Measurements from ENCODE around the gene NCEH1.

Gene NCEH1

GRCh38 chr3:172643506-172644179 is 67.2 kb downstream of the NCEH1 start:
- DNase-seq, result no peak

DNA sequence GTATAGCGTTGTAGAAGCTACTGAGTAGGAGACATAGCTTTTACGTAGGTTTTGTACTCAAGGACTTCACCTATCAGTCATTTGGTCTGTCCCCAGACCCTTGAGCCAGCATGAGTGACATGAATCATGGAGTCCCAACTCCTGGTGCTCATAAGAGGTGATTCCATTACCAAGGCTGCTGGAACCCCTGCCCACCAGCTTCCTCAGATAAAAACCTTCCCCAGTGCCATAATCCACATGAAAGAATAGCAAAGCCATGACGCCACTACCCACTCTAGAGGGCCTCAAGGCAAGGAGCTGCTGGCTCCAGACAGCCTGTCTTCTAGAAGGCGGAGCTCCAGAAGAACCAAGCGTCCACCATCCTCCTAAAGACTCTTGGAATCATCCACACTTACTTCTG is 69.6 kb downstream of the NCEH1 start:
- DNase-seq, result no peak

DNA sequence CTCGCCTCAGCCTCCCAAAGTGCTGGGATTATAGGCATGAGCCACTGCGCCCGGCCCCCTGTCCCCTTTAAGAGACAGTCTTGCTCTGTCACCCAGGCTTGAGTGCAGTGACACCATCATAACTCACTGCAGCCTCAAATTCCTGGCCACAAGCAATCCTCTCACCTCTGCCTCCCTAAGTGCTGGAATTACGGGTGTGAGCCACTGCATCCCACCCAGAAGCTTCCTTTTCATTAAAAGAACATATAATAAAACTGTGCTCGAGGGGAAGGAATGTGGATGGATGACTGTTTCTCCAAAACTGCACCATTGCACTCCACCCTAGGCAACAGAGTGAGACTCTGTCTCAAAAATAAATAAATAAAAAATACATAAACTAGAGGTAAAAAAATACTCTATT is 70.1 kb downstream of the NCEH1 start:
- DNase-seq, result no peak

- DNase-seq, result peak in 1 of 2 donors; percentile 17
Observed at GRCh38 chr3:172635588-172635987, 75.3 kb downstream of the NCEH1 start.

DNA sequence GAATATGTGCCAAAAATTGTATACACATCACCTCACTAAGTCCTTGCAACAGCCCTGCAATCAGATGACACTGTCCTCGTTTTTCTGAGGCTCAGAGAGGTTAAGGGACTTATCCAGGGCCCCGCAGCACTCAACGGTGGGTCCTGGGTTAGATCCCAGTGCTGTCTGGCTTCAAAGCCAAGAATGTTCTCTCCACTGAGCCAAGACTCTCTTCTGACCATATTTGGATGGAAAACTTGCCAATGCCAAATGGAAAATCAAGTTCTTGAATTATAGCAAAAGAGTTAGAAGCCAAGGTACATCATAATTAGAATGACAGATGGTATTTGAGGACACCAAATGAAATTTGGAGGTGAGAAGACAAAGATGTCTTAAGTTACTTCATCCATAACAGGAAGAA is 75.9 kb downstream of the NCEH1 start:
- DNase-seq, result no peak

GRCh38 chr3:172630316-172630715 is 80.6 kb downstream of the NCEH1 start:
- DNase-seq, result no peak

DNA sequence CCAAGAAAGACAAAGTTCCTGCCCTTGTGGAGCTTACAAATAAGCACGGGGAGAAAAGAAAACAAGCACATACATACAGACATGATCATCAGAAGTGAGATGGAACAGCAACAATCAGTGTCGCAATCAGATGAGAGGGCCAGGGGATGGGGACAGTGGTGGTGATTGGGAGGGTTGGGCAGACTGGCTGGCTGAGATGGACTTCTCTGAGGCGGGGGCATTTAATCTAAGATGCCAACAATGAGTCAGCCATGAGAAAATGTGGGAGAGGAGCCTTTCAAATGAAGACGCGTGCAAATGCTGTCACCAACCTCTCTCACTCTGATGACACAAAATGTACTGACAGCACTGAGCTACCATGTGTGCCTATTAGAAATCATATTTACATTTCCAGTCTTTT is 81.4 kb downstream of the NCEH1 start:
- DNase-seq, result no peak

DNA sequence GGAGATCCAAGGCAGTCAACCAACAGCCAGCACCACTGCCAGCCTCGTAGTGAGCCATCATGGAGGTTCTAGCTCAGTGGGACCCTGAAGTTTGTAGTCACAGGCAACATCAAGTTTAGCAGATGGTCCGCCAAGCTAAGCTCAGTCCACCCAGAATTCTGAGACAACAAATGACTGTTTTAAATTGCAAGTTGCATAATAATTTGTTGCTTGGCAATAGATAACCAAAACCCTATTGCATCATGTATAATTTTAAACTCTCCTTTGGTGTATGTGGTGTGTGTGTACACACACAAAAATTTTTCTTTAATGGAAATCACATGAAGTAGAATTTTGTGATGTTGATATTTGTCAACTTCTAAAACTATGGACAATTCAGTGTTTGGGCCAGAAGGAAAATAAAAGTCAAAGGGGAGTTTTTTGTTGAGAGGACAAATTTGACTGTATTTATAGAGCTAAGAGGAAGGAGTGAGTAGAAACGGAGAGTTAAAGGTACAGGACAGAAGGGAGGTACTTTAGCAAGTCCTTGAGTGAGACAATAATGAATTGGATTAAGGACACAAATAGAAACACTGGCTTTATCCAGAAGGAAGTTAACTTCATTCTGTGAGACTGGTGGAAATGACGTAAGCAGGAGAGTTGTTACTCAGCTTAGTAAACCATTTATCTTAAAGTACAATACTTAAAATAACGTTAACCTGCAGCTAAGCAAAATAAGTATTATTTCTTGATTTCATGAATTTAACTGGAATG is 83.6 kb downstream of the NCEH1 start:
- DNase-seq, result peak; percentile 21 to 56

DNA sequence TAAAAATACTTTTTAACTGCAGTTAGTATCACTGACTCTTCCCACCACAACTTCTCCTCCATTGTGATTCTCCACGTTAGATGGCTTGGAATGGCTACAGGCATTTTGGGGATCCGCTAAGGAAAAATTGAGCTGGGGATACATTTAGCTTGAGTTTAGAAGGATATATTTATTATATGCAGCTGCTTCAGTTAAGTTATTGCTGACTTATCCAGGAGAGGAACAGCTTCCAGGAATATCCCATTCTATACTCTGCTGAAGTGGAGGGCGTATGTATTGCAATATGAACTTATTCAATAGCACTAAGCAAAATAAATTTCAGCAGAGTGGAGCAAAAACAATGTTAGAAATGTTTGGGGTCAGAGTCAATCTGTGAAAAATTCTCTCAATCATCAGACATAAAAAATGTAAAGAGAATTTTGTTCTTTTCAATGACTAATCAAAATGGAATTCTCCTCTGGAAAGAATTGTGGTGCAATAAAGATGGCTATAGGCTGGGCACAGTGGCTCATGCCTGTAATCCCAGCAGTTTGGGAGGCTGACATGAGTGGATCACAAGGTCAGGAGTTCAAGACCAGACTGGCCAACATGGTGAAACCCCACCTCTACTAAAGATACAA is 84.7 kb downstream of the NCEH1 start:
- DNase-seq, result no peak

DNA sequence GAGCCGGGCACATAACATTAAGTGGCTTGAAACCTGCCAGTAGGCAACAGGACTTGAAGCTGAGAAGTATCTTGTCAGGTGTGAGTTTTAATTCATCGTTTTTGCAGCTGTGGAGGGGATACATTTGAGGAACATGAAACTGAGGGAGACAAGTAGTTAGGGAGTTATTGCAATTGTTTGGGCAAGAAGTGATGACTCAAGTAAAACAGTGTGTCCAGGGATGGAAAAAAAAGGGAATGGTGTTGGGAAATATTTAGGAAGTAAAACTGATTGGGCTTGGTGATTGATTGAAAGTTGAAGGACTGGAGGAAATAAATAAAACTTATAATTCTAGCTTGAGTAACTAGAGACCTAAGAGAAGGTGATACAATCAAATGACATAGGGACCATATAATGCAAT is 85.5 kb downstream of the NCEH1 start:
- DNase-seq, result peak in 1 of 2 donors; percentile 13

GRCh38 chr3:172624999-172625398 is 85.9 kb downstream of the NCEH1 start:
- DNase-seq, result no peak

- DNase-seq, result peak; percentile 17 to 52
Observed at GRCh38 chr3:172622916-172623700, 87.8 kb downstream of the NCEH1 start.

- no peak for DNase-seq
Observed at GRCh38 chr3:172622156-172622555, 88.7 kb downstream of the NCEH1 start.

- no peak for DNase-seq
Observed at GRCh38 chr3:172617976-172618375, 92.9 kb downstream of the NCEH1 start.

DNA sequence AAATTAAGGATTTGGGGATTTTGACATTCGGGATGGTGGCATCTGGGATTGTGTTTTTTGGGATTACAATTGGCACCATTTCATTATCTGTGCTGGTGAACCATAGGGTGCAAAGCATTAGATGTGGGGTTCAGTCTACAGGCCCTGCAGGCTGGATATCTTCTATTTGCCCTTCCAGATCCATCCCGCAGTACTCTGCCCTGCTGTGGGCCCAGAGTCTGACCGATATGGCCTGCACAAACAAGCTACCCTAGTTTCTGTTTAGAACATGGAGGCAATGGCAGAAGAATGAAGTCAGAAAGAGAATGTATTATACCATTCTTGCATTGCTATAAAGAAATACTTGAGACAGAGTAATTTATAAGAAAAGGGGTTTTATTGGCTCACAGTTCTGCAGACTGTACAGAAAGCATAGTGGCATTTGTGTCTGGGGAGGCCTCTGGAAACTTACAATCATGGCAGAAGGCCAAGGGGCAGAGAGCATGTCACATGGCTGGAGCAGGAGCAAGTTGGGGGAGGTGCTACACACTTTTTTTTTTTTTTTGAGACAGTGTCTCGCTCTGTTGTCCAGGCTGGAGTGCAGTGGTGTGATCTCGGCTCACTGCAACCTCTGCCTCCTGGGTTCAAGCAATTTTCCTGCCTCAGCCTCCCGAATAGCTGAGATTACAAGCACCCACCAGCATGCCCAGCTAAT is 93.7 kb downstream of the NCEH1 start:
- no peak for DNase-seq

DNA sequence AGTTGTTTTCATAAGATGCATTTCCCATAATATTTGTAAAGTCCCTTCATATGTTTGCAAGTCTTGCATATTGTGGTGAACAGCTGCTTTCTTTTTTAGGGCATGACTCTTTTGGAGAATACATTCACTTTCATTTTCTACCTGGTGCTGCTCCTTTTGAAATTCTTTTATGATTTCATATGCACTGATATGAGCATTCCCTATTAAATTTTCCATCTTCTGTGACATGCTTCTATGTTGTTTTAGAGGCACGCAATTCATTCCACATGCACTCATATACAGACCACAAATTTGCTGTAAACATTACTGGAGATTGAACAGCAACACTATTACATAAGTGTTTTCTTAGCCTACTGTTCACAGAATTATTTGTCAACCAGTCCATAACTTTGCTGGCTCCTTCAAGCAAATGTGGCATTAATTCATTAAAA is 94.8 kb downstream of the NCEH1 start:
- no peak for DNase-seq

- DNase-seq, result no peak
Observed at GRCh38 chr3:172615296-172615695, 95.6 kb downstream of the NCEH1 start.

- no peak for DNase-seq
Observed at GRCh38 chr3:172614340-172615274, 96.3 kb downstream of the NCEH1 start.

- DNase-seq, result no peak
Observed at GRCh38 chr3:172613845-172614244, 97.0 kb downstream of the NCEH1 start.

DNA sequence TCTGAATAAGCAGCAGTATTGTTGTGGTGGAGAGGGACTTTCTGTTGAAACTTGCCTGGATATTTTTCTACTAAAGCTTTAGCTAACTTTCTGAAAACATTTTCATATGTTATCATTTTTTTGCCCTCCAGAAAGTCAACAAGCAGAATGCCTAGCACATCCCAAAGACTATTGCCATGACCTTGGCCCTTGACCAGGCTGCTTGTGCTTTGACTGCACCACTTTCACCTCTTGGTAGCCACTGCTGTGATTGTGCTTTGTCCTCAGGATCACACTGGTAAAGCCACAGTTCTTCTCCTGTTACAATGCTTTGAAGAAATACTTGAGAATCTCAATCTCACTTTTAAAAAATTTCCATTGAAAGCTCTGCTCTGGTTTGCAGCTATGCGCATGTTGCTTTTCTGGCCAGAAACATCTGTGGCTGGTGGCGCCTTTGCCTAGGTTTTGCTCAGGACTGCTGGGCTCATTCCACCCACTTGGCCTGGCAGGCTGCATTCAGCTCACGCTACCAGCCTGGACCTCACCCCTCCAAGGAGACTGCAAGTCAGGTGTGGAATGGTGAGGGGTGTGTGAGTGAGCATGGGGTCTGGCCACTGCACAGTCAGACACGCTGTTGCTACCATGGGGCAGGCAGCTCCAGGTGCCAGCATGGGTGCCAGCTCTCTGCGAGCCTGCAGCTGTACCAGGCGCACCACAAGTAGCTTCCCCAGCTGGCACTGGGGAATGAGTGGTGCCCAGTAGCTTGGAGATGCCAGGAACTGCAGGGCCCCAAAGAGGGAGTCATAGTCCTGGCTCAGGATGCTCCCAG is 97.8 kb downstream of the NCEH1 start:
- no peak for DNase-seq
